ENCODE results near the gene GPBAR1.
A peak's percentile ranks its signal among the peaks of the same experiment; 100 is the strongest.

The GPBAR1 gene

GRCh38 chr2:218244665-218245064 lies 16.1 kb upstream of the GPBAR1 start:
- DNase-seq (ENCODE audit: low read depth): no peak

DNA sequence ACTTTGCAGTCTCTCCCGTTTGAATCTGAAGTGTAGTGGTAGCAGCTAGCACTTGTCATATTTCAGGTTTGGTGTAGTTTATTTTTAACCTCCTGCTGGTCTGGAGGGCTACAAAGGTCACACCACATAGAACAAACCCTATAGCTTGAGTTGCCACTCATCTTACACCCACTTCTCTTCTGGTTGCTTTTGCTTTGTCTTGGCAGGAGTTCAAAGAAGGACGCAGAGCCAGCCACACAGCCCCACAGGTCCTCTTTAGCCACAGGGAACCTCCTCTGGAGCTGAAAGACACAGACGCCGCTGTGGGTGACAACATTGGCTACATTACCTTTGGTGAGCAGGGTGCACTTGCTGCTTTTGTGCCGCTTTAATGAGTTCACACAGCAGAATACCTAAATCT lies 15.6 kb upstream of the GPBAR1 start:
- DNase-seq (ENCODE audit: low read depth): no peak

DNA sequence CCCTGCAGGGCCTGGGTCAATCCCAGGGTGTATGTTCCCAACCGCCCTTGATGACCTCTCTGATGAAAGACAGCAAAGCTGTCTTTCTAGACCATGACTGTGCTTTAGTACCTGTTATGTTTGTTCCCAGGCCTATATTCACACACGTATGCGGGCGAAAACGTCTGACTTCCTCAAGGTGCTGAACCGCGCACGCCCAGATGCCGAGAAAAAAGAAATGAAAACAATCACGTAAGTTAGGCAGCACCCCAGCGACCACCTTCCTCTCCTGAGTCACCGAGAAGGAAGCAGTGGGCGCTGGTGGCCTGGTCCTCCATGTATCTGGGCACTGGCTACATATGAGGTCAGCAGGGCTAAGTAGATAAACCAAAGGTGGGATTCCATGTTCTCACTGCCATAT lies 11.1 kb upstream of the GPBAR1 start:
- DNase-seq (ENCODE audit: low read depth): no peak

GRCh38 chr2:218252509-218253231 lies 8.1 kb upstream of the GPBAR1 start:
- DNase-seq (ENCODE audit: low read depth): no peak

- no peak for DNase-seq (ENCODE audit: low read depth)
Measured at GRCh38 chr2:218253232-218253625, 7.6 kb upstream of the GPBAR1 start.

- no peak for DNase-seq (ENCODE audit: low read depth)
Measured at GRCh38 chr2:218255446-218255845, 5.4 kb upstream of the GPBAR1 start.

GRCh38 chr2:218256612-218257350 lies 4.0 kb upstream of the GPBAR1 start:
- DNase-seq (ENCODE audit: low read depth): no peak

DNA sequence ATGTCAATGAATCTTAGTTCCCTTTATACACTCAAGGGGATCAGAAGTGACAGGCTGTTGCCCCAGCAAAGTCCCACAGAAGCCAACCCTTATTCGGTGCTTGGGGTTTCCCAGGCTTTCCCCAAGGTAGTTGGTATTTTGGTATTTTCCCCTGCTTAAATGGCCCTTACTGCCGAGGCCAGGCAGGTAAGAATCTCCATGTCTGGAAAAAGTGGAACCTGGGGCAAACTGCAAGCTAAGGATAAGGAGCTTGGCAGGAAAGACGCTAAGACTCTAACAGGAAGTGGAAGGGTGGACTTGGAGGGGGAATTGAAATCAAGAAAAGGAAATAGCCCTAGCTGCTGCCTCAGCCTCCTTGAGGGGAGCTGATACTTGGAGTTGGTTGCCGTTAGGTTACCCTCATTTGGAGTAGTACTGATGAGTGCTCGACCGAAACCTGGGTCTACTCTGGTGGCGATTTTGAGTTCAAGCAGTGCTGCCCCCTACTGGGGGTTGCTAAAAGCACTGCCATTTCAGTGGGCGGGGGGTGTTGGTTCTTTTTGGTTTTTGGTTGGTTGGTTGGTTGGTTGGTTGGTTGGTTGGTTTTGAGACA lies 3.3 kb upstream of the GPBAR1 start:
- DNase-seq (ENCODE audit: low read depth): peak; percentile 45

GRCh38 chr2:218259099-218259961 lies 1.5 kb upstream of the GPBAR1 start:
- no peak for DNase-seq (ENCODE audit: low read depth)

GRCh38 chr2:218260166-218260565 lies 649 bp upstream of the GPBAR1 start:
- no peak for DNase-seq (ENCODE audit: low read depth)

DNA sequence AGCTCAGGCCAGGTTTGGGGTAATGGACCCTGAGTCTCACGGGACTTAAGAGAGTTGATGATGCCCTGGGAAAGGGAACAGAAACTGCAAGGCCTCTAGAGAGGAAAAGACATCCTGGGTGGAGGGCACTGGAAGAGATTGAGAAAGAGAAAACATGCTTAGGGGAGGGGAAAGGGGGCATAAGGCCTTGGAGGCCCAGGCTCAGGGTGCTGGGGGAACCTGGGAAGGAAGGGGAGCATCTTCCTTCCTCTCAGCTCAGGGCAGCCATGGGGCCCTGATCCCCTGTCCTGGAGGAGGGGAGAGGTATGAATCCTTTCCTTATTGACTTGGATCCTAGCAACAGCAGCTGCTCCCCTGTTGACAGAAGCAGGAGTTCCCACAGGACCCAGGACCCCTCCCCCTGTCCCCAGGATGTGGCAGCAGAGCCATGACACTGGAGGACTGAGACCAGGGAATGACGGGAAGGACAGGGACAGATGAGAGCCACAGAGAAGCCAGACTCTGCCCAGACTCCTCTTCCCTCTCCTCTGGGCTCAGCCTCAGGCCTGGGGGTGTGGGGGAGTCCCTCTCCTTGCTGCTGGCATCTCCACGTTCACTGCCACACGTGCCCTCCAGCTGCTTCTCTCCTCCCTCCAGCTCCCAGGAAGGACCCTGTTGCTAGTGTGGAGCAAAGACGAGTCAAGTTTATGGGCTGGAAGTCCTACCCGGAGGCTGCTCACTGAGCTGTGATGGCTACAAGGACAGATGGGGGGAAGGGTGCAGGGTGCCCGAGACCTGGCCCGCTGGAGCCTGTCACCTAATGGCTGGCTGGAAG lies 815 bp downstream of the GPBAR1 start:
- DNase-seq (ENCODE audit: low read depth): no peak

DNA sequence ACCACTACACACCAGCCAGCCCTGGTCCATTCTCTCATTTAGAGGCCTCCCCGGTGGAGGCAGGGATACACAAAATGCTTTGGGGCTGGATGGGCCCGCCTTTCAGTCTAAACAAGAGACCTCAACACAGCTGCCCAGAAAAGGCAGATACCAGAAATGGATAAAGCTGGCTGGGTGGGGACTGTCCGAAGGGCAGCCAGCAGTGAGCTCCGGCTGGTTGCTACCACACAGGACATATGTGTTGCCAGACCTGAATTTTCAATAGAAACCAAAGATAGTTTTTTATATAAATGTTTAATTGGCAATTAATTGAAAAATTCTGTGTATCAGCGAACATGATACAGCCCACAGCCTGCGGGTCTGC lies 1.4 kb downstream of the GPBAR1 start:
- DNase-seq (ENCODE audit: low read depth): no peak

DNA sequence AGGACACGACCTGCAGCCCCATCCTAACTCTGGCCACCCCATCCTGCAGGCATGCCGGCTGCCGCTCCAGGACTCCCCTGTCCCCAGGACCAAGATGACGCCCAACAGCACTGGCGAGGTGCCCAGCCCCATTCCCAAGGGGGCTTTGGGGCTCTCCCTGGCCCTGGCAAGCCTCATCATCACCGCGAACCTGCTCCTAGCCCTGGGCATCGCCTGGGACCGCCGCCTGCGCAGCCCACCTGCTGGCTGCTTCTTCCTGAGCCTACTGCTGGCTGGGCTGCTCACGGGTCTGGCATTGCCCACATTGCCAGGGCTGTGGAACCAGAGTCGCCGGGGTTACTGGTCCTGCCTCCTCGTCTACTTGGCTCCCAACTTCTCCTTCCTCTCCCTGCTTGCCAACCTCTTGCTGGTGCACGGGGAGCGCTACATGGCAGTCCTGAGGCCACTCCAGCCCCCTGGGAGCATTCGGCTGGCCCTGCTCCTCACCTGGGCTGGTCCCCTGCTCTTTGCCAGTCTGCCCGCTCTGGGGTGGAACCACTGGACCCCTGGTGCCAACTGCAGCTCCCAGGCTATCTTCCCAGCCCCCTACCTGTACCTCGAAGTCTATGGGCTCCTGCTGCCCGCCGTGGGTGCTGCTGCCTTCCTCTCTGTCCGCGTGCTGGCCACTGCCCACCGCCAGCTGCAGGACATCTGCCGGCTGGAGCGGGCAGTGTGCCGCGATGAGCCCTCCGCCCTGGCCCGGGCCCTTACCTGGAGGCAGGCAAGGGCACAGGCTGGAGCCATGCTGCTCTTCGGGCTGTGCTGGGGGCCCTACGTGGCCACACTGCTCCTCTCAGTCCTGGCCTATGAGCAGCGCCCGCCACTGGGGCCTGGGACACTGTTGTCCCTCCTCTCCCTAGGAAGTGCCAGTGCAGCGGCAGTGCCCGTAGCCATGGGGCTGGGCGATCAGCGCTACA lies 2.1 kb downstream of the GPBAR1 start:
- DNase-seq (ENCODE audit: low read depth): no peak

- DNase-seq (ENCODE audit: low read depth): no peak
Measured at GRCh38 chr2:218263817-218264641, 3.2 kb downstream of the GPBAR1 start.

- no peak for DNase-seq (ENCODE audit: low read depth)
Measured at GRCh38 chr2:218264773-218265561, 4.2 kb downstream of the GPBAR1 start.

DNA sequence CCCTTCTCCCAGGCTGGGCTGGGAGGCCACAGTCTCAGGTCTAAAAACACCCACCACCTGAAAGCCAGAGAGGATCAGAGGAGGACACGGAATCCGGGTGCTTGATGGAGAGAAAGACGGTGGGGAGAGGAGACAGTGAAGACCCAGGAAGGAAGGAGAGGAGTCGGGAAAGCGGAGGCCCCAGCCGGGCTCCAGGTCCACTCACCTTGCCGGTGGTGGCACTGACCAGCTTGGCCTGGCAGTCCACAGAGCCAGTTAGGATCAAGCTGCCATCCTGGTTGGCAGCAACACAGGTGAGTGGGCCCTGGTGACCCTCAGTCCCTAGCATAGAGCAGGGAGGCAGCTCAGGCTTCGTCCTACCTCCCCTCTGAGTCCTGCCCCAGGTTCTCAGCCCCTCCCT lies 4.8 kb downstream of the GPBAR1 start:
- no peak for DNase-seq (ENCODE audit: low read depth)

DNA sequence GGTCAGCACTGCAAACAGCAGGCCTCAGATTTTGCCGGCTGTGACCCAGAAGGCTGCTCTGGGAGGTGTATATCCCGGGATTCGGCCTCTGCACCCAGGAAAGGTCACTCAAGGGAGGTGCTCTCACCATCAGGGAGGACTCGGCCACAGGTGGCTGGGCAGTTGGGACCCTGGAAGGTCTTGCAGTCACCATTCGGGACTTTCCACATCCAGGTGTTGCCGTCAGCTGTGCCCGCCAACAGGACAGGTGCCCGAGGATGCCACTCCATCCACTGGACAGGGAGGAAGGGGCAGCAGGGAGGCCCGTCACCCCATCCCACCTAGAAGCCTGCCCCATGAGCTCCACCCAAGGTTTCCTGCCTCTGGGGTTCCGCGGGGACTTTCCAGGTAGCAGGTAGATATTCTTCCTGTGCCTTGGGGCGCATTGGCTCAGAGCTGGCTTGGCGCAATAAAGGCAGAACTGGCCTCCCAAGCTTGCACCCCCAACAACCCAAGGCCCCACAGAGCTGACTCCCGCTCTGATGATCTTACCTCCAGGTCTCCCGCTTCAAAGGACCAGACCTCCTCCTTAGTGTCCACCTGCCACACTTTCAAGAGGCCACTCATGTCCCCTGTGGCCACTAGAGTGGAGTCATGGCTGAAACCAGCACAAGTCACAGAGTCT lies 5.6 kb downstream of the GPBAR1 start:
- DNase-seq (ENCODE audit: low read depth): no peak

- DNase-seq (ENCODE audit: low read depth): no peak
Measured at GRCh38 chr2:218267259-218267658, 6.4 kb downstream of the GPBAR1 start.
